ENCODE data around the gene MAD1L1. TPM values are rescaled to one million over a fixed set of nuclear protein-coding genes. Genes with fewer than 3 reads are reported as not detected.

MAD1L1 gene
- total and polyA plus RNA-seq, 2 of the 8 experiments (the other 6 are each of a cell fraction or from before 2014, with no cell fraction given) = 40.4 to 44.6 TPM

GRCh38 chr7:1981878-1982230 is 250.9 kb downstream of the MAD1L1 start:
- H3K9ac ChIP-seq (replicated peaks in 1 of 4; ENCODE audit: extremely low read depth in 1 of 4, low read depth in 3 of 4, low read length in 3 of 4) = no peak overlapping the region
- no peak overlapping the region for H2AFZ ChIP-seq (ENCODE audit: low read length)
- ChIA-PET CTCF (ENCODE audit: partially characterized antibody) (no interaction called here), POLR2A (ENCODE audit: partially characterized antibody) (no interaction called here)
- no peak overlapping the region for H3K4ac ChIP-seq (replicated peaks; ENCODE audit: insufficient read length, low read depth, low read length)
- no peaks in the 10 kb centered on the region for H4K20me1 ChIP-seq (replicated peaks in 1 of 2; ENCODE audit: control insufficient read depth in 1 of 2, insufficient read depth in 2 of 2, low read length in 2 of 2)
- H3K79me2 ChIP-seq (ENCODE audit: control insufficient read depth in 1 of 2, insufficient read depth in 2 of 2, low read length in 2 of 2) = no peaks in the 10 kb centered on the region
- no peak overlapping the region for H3K14ac ChIP-seq (ENCODE audit: insufficient read length)
- H2AK5ac ChIP-seq (ENCODE audit: low read depth, low read length) = no peak overlapping the region
- H2BK12ac ChIP-seq (ENCODE audit: low read depth, low read length) = no peak overlapping the region
- H4K91ac ChIP-seq (replicated peaks; ENCODE audit: insufficient read length, low read length) = no peak overlapping the region
- H3K27me3 ChIP-seq (replicated peaks in 1 of 4; ENCODE audit: control insufficient read depth in 3 of 4, extremely low read depth in 1 of 4, insufficient read depth in 3 of 4, low read length in 3 of 4) = no peaks in the 10 kb centered on the region
- H3K36me3 ChIP-seq (ENCODE audit: control insufficient read depth in 2 of 4, insufficient read depth in 4 of 4, low read length in 3 of 4) = peaks cover 0 to 15% (median 8%) of the 10 kb centered on the region in 4 experiments; a peak in 4 of 8 replicates
- H3K18ac ChIP-seq (ENCODE audit: extremely low read depth, low read length) = no peak overlapping the region
- TF ChIP-seq BRCA1 (IDR thresholded peaks at IDR 0.05; ENCODE audit: low read depth, low read length) (no peak), CBX8 (IDR thresholded peaks at IDR 0.05; ENCODE audit: borderline replicate concordance, low read depth, low read length) (no peak), SP1 (IDR thresholded peaks at IDR 0.05; ENCODE audit: low read depth, low read length) (no peak), POU5F1 (IDR thresholded peaks at IDR 0.05; ENCODE audit: low read depth, low read length) (no peak), NANOG (IDR thresholded peaks at IDR 0.05; ENCODE audit: insufficient read depth, low read depth, low read length, poor library complexity, severe bottlenecking) (no peak), SUZ12 (IDR thresholded peaks at IDR 0.05; ENCODE audit: low read length) (no peak), CBX5 (IDR thresholded peaks at IDR 0.05; ENCODE audit: low read depth, low read length) (no peak), ZNF274 (IDR thresholded peaks at IDR 0.05; ENCODE audit: borderline replicate concordance, extremely low read depth, low read length) (no peak)
- TF ChIP-seq, protein P1, sequence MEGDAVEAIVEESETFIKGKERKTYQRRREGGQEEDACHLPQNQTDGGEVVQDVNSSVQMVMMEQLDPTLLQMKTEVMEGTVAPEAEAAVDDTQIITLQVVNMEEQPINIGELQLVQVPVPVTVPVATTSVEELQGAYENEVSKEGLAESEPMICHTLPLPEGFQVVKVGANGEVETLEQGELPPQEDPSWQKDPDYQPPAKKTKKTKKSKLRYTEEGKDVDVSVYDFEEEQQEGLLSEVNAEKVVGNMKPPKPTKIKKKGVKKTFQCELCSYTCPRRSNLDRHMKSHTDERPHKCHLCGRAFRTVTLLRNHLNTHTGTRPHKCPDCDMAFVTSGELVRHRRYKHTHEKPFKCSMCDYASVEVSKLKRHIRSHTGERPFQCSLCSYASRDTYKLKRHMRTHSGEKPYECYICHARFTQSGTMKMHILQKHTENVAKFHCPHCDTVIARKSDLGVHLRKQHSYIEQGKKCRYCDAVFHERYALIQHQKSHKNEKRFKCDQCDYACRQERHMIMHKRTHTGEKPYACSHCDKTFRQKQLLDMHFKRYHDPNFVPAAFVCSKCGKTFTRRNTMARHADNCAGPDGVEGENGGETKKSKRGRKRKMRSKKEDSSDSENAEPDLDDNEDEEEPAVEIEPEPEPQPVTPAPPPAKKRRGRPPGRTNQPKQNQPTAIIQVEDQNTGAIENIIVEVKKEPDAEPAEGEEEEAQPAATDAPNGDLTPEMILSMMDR (IDR thresholded peaks at IDR 0.05; ENCODE audit: control extremely low read depth in 1 of 3, insufficient read depth in 1 of 3, low read depth in 1 of 3, low read length in 3 of 3) = no peak
- TF ChIP-seq, protein P2, sequence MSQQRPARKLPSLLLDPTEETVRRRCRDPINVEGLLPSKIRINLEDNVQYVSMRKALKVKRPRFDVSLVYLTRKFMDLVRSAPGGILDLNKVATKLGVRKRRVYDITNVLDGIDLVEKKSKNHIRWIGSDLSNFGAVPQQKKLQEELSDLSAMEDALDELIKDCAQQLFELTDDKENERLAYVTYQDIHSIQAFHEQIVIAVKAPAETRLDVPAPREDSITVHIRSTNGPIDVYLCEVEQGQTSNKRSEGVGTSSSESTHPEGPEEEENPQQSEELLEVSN (IDR thresholded peaks at IDR 0.05) = no peak
- no peak overlapping the region for H2BK20ac ChIP-seq (ENCODE audit: low read length)
- peaks cover 8 to 24% of the 10 kb centered on the region in 2 experiments for H3K9me3 ChIP-seq (ENCODE audit: insufficient read depth in 2 of 2, low read depth in 1 of 2, low read length in 1 of 2)
- no peak overlapping the region for H3K4me2 ChIP-seq (ENCODE audit: insufficient read depth in 1 of 2, low read depth in 2 of 2, low read length in 2 of 2)
- WGBS, 2 experiments (ENCODE audit: extremely low coverage in 1 of 2, insufficient coverage in 1 of 2, insufficient read length in 1 of 2, insufficient replicate concordance in 2 of 2, low coverage in 1 of 2, low lambda C conversion rate in 2 of 2, missing lambda C conversion rate in 1 of 2) = 94% methylated on average over 6 of the region's 6 CpGs; no CpG with 5 or more reads in 1 of the 2 experiments
- no peak overlapping the region for H3K4me3 ChIP-seq (ENCODE audit: extremely low read depth in 1 of 4, insufficient read depth in 2 of 4, low read depth in 3 of 4, low read length in 4 of 4)
- no peak overlapping the region for H3K27ac ChIP-seq (ENCODE audit: low read depth, low read length)
- H3K4me1 ChIP-seq (replicated peaks in 1 of 4; ENCODE audit: control insufficient read depth in 3 of 4, insufficient read depth in 4 of 4, low read length in 3 of 4) = no peaks in the 10 kb centered on the region
- H3K23ac ChIP-seq (ENCODE audit: insufficient read length) = no peak overlapping the region
- H4K5ac ChIP-seq (ENCODE audit: insufficient read length, low read depth, low read length) = no peak overlapping the region
- H3K23me2 ChIP-seq (ENCODE audit: low read depth, low read length) = no peaks in the 10 kb centered on the region
- H3K79me1 ChIP-seq (ENCODE audit: low read depth, low read length) = no peaks in the 10 kb centered on the region; the same call in 1 of the 2 replicates
- H2BK120ac ChIP-seq (replicated peaks; ENCODE audit: low read depth, low read length) = no peak overlapping the region
- H4K8ac ChIP-seq (ENCODE audit: extremely low read depth, insufficient read depth, low read length) = no peak overlapping the region
- H3K56ac ChIP-seq (replicated peaks; ENCODE audit: insufficient read length, low read depth, low read length) = no peak overlapping the region
- FAIRE-seq (no peak), DNase-seq (ENCODE audit: low read depth in 1 of 2, low spot score in 2 of 2) (no peak)
- no peak overlapping the region for H2BK15ac ChIP-seq (ENCODE audit: low read length)
- no peak overlapping the region for H2BK5ac ChIP-seq (ENCODE audit: low read depth, low read length)
